ENCODE results near the gene BBS5.
"Not testable (repeated sequence)": the region's sequence is repeated elsewhere in the genome, so short reads cannot be mapped to it uniquely, and the experiment has no call there.

DNA sequence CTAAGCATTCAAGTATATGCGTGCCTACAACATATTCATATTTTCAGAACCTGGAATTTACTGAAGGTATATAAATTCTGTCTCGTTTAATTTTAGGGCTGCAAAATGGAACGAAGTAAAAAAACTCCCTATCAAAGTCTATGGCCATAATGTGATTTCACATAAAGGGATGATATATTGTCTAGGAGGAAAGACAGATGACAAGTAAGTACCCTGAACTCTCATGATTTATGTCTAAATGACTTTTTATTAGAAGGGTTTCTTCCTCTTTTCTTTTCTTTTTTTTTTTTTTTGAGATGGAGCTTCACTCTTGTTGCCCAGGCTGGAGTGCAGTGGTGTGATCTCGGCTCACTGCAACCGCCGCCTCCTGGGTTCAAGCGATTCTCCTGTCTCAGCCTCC lies 35.5 kb downstream of the BBS5 start:
- not testable (repeated sequence) for TF ChIP-seq POLR2A, POLR2AphosphoS5 (IDR thresholded peaks at IDR 0.05)
- TF ChIP-seq, protein P1, sequence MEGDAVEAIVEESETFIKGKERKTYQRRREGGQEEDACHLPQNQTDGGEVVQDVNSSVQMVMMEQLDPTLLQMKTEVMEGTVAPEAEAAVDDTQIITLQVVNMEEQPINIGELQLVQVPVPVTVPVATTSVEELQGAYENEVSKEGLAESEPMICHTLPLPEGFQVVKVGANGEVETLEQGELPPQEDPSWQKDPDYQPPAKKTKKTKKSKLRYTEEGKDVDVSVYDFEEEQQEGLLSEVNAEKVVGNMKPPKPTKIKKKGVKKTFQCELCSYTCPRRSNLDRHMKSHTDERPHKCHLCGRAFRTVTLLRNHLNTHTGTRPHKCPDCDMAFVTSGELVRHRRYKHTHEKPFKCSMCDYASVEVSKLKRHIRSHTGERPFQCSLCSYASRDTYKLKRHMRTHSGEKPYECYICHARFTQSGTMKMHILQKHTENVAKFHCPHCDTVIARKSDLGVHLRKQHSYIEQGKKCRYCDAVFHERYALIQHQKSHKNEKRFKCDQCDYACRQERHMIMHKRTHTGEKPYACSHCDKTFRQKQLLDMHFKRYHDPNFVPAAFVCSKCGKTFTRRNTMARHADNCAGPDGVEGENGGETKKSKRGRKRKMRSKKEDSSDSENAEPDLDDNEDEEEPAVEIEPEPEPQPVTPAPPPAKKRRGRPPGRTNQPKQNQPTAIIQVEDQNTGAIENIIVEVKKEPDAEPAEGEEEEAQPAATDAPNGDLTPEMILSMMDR (IDR thresholded peaks at IDR 0.05), result not testable (repeated sequence)
